ENCODE data around the gene APOBEC3B.
"Not testable (repeated sequence)": the region's sequence is repeated elsewhere in the genome, so short reads cannot be mapped to it uniquely, and the experiment has no call there.

Gene APOBEC3B

DNA sequence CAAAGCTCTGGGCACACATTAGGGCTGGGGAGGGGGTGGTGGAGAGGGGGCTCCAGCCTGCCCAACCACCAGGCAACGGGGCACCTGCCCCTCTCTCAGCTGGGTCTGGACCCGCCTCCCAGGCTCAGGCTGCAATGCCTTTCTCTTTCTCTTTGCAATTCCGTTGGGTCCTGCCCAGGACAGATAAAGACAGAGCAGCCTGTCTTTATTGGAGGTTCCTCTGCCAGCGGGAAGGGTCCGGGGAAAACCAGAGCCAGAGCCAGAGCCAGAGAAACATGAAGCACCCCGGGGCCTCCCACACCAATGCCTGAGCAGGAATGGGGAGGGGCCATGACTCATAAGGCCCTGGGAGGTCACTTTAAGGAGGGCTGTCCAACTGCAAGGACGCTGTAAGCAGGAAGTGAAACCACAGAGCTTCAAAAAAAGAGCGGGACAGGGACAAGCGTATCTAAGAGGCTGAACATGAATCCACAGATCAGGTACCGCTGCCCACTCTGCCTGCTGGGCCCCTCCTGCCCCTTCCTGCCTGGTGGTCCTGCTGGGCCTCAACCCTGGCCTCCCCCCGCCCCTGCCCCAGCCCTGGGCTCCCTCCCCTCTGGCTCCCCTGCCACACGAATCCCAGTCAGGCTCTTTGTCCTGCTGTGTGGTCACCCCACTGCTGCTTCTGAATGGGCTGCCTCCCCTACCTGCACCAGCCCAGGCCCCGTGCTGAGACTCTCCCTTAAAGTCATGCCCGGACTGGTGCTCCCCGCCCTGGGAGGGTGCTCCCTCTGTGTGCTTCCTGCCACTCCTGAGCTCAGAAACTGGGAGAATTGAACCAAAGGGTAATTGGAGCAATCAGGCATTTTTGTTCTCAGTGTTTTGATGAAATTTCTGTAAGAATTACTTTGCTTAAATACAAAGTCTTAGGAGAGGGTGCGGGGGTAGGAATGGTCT is at the start of gene APOBEC3B:
APOBEC3B (plus strand) TSS at position 356 of the 936 bp plus-strand sequence; CDS start at position 463, 107 bp downstream.
- no peak within 1 kb of the TSS for H3K4me3 ChIP-seq (ENCODE audit: low read depth, low read length)

DNA sequence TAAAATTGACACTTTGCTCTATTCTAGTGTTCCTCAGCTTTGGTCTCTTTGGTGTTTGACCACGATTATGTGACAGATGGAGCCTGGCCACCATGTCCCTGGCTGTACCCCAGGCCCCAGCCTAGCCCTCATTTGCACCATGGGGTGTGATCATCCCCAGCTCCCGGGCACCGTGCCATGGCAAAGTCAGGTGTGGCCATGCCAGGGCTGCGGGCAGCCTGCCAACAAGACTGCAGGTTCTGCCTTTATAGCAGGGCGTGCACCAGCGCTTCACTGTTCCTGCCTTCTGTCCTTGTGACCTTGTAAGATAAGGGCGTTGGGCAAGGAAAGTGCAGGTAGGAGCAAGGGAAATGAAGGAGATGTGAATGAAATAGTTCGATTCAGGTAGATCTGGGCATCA is 47.1 kb upstream of the APOBEC3B start:
- no peak overlapping the region for H3K4me3 ChIP-seq (ENCODE audit: low read depth, low read length)

DNA sequence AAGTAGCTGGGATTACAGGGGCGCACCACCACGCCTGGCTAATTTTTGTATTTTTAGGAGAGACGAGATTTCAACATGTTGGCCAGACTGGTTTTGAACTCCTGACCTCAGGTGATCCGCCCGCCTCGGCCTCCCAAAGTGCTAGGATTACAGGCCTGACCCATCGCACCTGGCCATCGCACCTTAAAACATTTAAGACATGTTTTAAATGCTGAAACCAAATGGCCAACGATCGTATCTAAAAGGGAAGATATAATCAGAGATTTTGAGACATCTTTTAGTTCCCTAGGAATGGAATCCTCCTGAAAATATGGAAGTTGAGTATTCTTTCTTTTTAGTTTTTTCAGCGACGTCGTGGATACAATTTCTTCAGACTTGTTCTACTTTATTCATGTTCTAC is 46.5 kb upstream of the APOBEC3B start:
- no peak overlapping the region for H3K4me3 ChIP-seq (ENCODE audit: low read depth, low read length)

DNA sequence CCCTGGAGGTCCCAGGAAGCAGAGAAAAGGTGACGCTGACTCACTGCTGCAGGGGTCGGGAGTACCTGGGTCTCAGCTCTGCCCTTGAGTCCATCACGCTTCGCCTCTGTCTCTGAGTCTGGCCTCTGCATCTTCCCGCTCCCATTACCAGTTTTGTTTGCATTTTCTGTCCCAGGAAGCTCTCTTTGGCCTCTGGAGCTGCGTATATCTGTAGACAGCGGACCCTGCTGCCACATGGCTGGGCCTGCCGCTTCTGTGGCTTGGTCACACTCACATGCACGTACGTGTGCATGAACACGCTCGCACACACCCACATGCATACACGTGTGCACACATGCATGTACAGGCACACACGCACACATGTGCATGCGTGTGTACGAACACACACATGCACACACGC is 45.6 kb upstream of the APOBEC3B start:
- no peak overlapping the region for H3K4me3 ChIP-seq (ENCODE audit: low read depth, low read length)

DNA sequence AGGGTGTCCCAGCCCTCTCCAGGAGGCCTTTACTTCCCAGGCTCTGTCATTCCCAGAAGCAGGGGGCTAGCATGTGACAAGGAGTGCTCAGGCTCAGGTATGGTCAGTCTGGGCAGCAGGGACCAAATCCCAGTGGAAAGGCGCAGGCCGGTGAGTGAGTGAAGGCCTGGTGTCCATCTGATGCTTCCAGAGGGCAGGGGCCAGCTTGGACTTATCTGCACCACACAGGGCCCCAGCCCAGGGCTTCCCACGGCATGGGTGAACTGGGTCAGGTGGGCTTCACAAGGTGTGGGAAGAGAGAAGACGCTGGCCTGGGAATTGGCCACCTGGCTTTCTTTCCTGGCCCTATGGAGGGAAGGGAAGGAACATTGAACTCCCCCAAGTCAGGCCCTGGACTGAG is 45.1 kb upstream of the APOBEC3B start:
- H3K4me3 ChIP-seq (ENCODE audit: low read depth, low read length), result no peak overlapping the region

DNA sequence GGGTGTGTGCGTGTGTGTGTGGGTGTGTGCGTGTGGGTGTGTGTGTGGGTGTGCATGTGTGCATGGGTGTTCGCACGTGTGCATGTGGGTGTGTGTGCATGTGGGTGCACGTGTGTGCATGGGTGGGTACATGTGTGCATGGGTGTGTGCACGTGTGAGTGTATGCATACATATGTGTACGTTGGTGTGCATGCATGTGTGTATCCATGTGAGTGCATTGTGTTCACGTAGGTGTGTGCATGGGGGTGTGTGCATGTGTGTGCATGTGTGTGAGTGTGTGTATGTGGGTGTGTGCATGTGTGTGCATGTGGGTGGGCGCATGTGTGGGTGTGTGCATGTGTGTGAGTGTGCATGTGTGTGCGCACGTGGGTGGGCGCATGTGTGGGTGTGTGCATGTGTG is 44.6 kb upstream of the APOBEC3B start:
- H3K4me3 ChIP-seq (ENCODE audit: low read depth, low read length), result no peak overlapping the region

DNA sequence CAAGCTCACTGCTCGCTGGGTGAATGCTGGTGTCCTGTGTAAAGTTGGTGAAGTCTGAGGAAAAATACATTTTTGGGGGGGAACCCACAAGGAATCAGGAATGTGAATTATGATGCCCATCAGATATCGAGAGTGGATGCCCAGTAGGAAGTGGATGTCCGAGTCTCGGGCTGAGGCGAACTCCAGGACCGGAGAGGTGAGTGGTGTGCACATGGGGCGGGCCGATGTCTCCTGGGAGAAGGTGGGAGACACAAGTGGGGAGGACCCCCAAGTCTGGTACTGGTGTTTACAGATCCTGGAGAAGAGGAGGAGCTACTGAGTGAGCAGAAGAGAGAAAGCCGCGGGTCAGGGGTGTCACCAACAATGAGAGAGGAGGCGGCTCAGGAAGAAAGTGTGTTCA is 43.9 kb upstream of the APOBEC3B start:
- H3K4me3 ChIP-seq (ENCODE audit: low read depth, low read length), result no peak overlapping the region

DNA sequence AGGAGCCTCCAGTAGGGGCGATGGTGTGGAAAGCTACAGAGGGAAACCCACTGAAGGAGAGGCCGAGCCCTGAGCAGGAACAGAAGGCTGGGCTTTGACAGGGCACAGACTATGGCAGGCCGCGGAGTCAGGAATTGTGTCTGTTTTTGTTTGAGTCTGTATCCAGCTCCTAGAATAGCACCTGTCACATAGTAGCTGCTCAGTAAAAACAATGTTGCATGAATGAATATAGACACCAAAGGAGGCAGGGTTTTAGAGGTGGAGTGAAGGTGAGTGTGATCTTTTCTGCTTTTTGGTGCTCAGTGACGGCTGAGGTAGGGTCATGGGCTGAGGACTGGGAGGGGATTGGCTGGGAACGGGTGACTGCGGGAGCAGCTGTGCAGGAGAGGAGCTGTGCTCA is 43.2 kb upstream of the APOBEC3B start:
- no peak overlapping the region for H3K4me3 ChIP-seq (ENCODE audit: low read depth, low read length)

DNA sequence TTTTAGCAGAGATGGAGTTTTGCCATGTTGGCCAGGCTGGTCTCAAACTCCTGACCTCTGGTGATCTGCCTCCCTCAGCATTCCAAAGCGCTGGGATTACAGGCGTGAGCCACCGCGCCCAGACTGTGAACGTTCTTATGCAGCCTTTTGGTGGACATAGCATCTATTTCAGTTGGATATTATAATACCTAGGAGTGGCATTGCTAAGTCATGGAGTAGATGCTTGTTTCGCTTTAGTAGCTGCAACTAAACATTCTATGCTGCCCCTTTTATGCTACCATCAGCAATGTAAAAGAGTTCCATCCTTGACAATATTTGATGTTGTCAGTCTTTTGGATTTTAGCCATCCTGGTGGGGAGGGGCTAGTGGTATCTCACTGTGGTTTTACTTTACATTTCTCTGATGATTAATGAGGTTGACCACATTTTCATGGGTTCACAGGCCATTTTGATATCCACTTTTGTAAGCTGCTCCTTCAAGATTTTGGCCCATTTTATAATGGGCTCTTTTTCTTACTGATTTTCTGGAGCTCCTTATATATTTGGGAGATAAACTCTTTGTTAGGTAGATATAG is 41.2 kb upstream of the APOBEC3B start:
- H3K4me3 ChIP-seq (ENCODE audit: low read depth, low read length), result no peak overlapping the region

DNA sequence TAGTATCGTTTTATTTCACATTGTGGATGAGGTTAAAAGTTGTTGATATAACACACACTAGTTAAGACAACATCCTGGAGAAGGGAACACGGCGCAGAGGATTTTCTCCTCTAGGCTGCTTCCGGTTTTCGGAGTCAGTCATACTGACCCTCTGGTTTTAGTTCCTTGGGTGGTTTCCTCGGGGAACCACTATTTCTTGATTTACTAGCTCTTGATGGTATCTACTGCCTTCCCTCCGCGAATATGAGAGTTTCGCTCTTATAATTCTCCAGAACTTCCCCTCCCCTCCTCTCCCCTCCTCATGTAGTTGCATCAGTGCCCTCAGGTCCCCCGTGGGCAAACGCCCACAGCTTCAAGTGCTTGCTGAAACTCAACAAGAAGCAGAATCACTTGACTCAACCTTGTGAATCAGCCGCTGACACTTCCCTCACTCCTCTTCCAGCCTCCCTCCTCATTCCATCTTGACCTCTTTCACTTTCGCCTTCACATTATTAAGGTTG is 40.6 kb upstream of the APOBEC3B start:
- H3K4me3 ChIP-seq (ENCODE audit: low read depth, low read length), result no peak overlapping the region

DNA sequence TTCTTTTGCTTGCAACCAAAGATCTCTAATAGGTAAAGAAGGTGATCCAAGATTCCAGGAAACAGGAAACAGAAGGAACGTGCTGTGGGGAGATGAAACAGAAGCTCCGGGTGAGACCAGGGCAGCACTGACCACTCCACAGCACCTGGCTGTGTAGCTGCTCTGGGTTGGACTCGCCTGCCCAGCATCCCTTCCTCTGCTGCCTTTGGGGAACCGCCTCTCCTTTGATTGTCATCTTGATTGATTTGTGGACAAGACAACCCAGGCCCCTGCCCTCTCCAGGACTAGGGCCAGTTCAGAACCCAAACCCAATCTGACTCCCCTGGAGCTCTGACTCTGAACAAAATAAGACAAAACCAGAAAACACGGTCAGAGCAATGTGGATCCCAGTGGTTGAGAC is 39.4 kb upstream of the APOBEC3B start:
- no peak overlapping the region for H3K4me3 ChIP-seq (ENCODE audit: low read depth, low read length)

DNA sequence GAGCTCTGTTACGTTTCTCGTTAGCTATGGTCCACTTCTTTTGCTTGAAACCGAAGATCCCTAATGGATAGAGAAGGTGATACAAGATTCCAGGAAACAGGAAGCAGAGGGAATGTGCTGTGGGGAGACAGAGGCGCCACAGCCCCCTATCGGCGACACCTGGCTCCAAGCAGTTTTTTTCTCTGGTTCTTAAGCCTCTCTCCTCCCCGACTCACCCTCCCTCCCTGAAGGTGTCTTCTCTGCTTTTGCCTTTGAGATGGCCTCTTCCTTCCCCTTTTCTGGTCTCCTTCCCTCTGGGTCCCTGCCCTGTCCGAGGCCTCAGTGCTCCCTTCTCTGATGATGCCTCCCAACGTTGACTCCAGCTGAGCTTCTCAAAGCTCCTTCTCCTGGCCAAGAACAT is 38.9 kb upstream of the APOBEC3B start:
- H3K4me3 ChIP-seq (ENCODE audit: low read depth, low read length), result no peak overlapping the region

DNA sequence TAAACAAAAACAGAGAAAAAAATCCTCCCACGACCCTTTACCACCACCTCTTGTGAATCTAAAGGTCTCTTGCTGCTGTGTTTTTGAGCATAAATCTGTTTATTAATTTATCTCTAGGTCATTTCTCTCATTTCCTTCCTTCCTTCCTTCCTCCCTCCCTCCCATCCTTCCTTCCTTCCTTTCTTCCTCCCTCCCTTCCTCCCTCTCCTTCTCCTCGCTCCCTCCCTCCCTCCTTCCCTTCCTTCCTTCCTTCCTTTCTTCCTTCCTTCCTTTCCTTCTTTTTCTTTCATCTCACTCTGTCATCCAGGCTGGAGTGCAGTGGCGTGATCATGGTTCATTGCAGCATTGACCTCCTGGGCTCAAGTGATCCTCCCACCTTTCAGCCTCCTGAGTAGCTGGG is 38.3 kb upstream of the APOBEC3B start:
- no peak overlapping the region for H3K4me3 ChIP-seq (ENCODE audit: low read depth, low read length)

DNA sequence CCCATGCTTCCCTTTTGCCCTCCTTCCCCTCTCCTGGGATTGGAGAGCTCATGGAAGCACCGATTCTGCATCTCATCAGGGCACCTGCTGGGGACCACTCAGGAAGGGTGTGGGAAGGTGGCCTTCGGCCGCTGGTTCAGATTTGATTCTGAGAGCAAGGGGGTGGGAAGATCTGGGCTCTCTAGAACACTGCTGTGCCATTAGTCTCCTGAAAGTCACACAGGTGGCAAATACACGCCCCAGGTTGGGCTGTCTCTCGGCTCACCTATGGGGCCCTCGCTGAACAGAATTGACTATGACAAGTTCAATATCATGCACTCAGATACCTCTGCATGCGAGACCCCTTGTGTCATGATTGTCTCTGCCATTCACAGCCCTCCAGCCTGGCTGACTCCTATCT is 37.5 kb upstream of the APOBEC3B start:
- no peak overlapping the region for H3K4me3 ChIP-seq (ENCODE audit: low read depth, low read length)

DNA sequence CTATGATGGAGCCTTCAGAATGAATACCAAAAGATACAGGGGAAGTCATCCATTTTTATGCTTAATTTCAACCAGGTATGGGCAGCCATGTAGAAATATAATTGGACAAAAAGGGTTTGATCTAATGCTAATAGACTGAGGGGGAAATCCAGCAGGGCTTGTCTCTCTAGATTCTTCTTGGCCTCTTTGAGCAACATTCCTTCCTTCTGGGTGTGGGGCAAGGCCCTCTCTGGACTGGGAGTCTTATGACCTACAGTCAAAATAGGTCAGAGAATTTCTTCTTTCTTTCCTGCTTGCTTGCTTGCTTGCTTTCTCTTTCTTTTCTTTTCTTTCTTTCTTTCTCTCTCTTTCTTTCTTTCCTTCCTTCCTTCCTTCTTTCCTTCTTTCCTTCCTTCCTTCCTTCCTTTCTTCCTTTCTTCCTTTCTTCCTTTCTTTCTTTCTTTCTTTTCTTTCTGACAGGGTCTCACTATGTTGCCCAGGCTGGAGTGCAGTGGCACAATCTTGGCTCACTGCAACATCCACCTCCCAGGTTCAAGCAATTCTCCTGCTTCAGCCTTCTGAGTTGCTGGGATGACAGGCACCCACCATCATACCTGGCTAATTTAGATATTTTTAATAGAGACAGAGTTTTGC is 36.3 kb upstream of the APOBEC3B start:
- H3K4me3 ChIP-seq (ENCODE audit: low read depth, low read length), result not testable (repeated sequence)

DNA sequence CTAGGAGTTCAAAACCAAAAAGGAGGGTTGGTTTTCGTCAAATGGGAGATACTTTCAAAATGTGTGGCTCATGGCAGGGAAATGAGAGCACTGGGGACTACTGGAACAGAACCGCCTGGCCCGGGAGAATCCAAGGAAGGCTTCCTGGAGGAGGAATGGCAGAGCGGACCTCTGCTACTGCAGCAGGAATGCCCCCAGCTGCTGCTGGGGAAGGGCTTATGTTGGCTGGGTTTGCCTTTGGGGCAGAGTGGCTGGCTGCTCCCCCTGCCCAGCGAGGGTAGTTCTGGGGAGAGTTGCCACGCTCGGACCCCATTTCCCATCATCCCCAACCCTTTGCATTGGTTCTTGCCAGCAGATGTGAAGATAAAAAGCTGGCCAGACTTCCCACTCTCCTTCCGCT is 35.4 kb upstream of the APOBEC3B start:
- H3K4me3 ChIP-seq (ENCODE audit: low read depth, low read length), result no peak overlapping the region

DNA sequence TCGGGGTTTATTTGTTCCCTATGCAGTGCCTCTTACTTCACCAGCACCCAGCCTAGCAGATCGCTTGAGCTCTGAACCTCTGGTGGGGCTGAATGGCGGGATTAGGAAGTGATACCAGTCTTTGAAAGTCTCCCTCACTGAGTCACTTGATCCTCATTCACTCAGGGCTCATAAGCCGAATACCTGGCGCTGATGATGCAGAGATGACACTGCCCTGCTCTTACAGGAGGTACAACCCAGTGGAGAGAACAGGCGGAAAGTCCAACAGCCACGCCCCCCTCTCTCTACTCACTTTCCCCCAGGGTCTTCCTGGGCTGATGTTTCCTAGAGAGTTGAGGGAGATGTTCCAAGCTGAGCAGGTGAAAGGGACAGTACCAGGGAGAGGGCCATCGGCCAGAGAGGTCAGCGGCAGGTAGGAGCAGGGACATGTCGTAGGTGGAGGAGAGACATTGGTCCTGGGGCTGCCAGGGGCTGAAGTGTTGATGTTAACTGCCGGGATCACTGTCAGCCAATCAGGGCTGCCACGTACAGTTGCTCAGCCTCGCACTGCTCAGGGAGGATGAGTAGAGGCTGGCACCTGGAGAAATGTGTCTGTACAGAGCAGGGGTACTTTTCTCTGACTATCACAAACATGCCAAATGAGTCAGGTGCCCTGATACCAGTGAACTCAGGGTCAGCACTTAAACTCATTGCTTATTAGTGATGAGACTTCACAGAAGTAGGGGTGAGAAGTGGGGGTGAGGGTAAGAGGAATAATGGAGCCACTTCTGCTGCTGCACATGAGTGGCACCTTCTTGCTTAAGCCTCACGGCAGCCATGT is 34.6 kb upstream of the APOBEC3B start:
- no peak overlapping the region for H3K4me3 ChIP-seq (ENCODE audit: low read depth, low read length)

DNA sequence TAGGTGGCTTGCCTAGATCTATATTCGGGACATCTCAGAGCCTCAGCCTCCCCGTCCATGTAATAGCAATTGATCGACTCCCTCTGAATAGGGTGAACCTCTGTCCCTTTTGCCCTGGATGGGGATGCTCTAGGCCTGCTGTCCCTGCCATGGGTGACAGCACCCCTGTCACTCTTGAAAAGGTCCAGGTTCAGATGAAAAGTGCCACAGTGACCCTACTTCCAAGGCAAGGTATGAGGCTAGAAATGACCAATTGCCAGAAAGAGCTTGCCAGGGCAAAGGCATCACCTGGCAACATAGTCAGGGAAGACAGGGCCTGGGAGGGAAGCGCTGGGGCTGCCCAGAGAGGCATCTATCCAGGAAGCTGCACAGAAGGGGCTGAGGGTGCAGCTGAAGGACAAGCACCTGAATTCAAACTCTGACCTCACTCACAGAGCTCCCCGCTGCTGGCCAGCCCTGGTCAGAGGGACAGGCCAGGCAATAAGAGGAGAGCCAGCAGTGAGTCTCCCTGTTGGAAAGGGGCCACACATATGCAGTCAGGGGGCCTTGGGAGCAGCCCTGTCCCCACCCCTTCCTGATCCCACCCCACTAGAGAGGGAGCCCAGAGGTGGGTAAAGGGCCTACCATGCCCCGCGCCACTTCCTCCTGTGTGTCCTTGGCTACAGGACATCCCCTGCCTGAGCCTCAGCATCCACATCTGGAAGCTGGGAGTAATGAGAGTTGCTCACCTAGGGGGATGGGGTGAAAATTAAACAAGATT is 33.8 kb upstream of the APOBEC3B start:
- H3K4me3 ChIP-seq (ENCODE audit: low read depth, low read length), result no peak overlapping the region

DNA sequence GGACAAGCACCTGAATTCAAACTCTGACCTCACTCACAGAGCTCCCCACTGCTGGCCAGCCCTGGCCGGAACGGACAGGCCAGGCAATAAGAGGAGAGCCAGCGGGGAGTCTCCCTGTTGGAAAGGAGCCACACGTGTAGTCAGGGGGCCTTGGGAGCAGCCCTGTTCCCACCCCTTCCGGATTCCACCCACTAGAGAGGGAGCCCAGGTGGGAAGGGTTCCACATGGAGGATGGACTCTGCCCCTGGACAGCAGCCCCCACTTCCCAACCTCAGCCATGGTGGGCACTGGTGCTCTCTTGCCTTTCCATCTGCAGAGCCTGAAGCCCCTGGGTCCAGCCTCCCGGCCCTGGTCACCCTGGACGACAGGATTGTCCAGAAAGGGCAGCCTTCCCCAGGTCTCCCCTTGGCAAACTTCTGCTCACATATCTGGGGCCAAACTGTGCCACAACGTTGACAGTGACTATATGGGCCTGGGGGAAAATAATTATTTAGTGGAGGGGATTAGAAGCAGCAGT is 32.2 kb upstream of the APOBEC3B start:
- H3K4me3 ChIP-seq (ENCODE audit: low read depth, low read length), result no peak overlapping the region

Data from iPS-11a (cell line).